GM19397 (cell line): Measurements from ENCODE around the gene SOAT2.
"Not testable (repeated sequence)": the region's sequence is repeated elsewhere in the genome, so short reads cannot be mapped to it uniquely, and the experiment has no call there.

Source experiments
- ATAC-seq: cut with Tn5 transposase; IDR thresholded peaks from one replicate; pipeline ENCODE4 v1.9.1; 2021; ENCODE audit warnings: mild to moderate bottlenecking, moderate library complexity; ENCODE audit not compliant: unreplicated experiment

SOAT2 gene

DNA sequence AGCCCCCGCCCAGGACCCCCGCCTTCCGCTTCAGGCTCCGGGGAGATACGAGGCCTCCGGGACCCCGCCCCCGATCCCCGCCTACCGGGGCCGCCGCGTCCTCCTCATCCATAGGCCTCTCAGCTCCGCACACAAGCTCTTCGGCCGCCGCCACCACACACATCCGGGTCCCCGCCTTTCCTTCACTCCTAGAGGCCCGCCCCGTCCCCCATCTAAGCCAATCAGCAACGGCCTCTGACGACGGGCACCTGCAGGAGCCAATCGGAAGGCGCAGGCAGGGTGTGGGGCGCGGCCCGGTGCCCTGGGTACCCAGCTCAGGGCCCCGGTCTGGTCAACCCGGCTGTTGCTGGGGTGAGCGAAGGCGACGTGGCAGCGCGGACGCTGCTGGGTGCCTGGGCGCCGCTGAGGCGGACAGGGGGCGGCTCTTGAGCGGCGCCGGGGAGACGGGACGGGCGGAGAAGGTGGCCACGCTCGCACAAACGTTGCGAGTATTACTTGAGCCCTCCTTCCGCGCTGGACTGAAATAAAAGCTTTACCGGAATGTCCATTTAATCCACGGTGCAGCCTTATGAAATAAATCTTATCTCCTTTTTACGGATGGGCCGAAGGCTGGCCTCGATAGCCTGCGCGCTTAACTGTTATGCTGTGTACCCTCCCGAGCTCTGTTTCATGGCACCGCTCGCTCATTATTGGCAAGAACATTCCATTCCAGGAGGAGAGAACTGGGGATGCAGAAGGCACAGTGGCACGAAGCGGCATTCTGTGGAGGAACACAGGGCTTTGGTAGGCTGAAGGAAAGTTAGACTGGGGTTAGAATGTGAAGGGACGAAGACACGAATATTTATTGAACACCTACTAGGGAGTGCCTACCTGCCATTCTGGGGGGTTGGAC lies 23.8 kb upstream of the SOAT2 start, which contains the start of gene SPRYD3:
TSS of gene SPRYD3 (minus strand) at position 165 of the 892 bp plus-strand sequence. CDS start at position 108, 57 bp downstream.
- ATAC-seq, result peak; percentile 99

DNA sequence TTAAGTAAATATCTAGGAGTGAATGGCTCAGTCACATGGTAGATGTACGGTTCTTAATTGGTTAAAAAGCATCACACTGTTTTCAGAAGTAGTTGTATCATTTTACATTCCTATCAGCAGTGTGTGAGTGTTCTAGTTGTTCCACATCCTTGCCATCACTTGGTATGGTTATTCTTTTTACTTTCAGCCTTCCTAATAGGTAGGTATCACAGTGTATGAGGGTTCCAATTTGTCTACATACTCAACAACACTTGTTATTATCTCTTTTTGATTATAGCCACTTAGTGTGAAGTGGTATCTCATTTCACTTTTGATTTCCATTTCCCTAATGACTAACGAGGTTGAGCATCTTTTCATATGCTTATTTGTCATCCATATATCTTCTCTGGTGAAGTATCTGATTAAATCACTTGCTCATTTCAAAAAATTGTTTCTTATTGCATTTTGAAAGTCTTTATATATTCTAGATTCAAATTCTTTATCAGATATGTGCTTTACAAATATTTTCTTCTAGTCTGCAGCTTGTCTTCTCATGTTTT lies 20.6 kb upstream of the SOAT2 start:
- ATAC-seq, result no peak

GRCh38 chr12:53086361-53086760 lies 16.9 kb upstream of the SOAT2 start:
- no peak for ATAC-seq

DNA sequence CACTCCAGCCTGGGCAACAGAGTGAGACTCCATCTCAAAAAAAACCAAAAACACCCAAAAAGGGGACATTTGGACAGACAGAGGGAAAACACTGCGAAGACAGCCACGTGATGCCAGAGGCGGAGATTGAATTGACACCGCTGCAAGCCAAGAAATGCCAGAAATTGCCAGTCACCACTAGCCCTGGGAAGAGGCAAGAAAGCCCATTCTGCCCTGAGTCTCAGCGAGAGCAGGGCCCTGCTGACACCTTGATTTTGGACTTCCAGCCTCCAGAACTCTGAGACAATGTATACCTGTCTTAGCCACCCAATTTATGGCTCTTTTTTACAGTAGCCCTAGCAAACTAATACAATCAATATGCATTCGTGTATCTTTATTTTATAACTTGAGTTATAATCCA lies 13.2 kb upstream of the SOAT2 start:
- no peak for ATAC-seq

- ATAC-seq, result no peak
Observed at GRCh38 chr12:53090554-53090953, 12.7 kb upstream of the SOAT2 start.

- no peak for ATAC-seq
Observed at GRCh38 chr12:53091756-53092155, 11.5 kb upstream of the SOAT2 start.

DNA sequence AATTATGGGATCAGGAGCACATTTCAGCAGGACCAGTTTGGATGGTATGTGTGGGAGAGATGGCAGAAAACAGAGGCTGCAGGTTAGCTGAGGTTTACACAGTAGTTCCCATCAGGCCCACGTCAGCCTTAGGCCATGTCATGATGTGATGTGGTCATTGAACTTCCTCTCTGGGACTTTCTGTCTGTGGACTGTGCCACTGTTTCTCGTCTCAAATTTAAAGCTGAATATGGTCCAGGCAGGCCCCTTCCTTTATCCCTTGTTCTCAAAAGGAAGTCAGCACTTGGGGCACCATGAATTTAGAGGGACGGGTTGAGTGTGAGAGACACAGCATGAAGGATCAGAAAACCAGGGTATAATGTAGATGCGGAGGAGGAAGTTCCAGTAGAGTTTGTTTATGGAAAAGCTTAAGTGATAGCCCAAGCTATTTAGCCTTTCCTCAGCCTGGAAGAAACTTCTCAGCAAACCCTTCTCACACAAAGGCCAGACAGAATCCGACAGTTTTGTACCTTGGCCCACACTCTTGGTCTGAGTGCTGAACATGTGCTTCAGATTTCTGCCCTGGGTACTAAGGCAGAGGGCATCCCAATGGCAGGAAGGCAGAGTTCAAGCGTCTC lies 9.4 kb upstream of the SOAT2 start:
- ATAC-seq, result no peak

DNA sequence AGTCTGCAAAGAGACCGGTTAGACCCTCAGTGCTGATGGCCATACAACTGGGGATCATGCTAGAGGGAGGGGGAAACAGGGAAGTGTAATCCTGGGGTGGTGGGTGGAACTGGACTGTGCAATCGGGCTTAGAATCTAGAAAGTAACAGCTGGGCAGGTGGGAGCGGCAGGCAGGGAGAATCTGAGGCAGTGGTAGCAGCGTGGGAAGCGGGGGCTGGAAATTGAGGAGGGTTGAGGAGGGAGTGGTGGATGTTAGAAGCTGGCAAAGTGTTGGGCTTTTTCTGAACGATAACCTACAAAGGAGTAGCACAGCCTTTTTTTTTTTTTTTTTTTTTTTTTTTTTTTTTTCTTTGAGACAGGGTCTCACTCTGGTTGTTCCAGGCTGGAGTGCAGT lies 8.9 kb upstream of the SOAT2 start:
- no peak for ATAC-seq

- not testable (repeated sequence) for ATAC-seq
Observed at GRCh38 chr12:53094796-53095595, 8.3 kb upstream of the SOAT2 start.

- not testable (repeated sequence) for ATAC-seq
Observed at GRCh38 chr12:53095596-53095895, 7.7 kb upstream of the SOAT2 start.

- no peak for ATAC-seq
Observed at GRCh38 chr12:53096089-53096741, 7.1 kb upstream of the SOAT2 start.

DNA sequence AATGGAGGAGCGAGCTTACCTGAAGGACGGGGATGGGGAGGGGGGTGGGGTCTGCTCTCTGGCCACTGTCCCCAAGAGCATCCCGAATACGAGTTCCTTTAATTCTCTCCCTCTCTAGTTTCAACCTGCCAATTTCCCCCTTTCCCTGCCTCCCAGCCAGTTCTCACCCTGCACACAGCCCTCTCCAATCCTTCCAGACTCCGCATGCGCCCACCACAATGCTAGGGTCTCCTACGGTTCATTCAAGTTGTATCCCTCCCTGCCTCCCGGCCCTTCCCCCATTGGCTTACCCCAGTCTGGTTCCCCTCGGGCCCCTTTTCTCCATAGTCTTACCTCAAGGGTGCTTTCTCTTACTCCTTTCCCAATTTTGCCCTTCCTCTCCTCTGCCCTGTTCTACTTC lies 6.5 kb upstream of the SOAT2 start:
- ATAC-seq, result no peak

DNA sequence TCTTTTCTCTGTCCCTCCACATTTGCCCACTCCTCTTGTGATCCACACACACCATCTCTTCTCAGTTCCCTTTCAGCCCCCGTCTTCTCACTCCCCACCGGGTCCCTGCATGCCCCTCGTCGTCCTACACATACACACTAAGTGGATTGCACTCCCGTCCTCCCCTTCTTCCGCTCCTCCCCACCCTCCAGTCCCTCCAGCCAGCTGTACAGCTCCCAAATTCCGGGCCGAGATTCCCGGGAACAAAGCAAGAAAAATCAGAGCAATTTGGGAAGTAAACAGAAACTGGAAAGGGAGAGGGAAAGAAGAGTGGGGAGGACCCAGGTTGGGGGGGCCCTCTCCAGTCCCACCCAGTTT lies 6.1 kb upstream of the SOAT2 start:
- ATAC-seq, result no peak

- ATAC-seq, result peak; percentile 47
Observed at GRCh38 chr12:53097564-53098353, 5.5 kb upstream of the SOAT2 start, which contains the start of gene IGFBP6. Gene IGFBP6, plus strand, starts transcription at chr12:53097667. Its CDS starts 51 bp downstream, at chr12:53097718.

- no peak for ATAC-seq
Observed at GRCh38 chr12:53098354-53098981, 4.8 kb upstream of the SOAT2 start.

GRCh38 chr12:53099071-53099882 lies 4.0 kb upstream of the SOAT2 start:
- no peak for ATAC-seq

DNA sequence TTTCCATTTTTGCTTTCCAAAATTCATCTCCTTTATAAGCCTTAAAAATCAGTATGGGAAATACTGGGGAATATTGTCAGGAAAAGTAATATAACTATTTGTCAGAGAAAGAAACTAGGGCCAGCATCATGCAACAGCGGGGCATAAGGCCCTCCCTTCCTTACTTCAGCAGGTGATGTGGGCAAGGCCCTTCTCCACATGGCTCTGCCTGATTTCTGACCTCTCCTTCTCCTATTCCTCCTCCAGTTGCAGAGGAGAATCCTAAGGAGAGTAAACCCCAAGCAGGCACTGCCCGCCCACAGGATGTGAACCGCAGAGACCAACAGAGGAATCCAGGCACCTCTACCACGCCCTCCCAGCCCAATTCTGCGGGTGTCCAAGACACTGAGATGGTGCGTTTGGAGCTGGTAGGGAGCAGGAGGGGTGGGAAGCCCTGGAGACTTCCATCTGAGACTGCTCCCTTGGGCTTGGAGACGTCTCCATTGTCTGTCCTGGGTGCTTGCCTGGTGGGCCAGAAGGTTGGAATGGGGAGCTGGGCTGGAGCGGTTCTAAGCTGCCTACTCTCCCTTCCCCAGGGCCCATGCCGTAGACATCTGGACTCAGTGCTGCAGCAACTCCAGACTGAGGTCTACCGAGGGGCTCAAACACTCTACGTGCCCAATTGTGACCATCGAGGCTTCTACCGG lies 2.7 kb upstream of the SOAT2 start:
- ATAC-seq, result no peak

- ATAC-seq, result no peak
Observed at GRCh38 chr12:53101266-53101665, 2.0 kb upstream of the SOAT2 start.
